HG03565 (cell line): ENCODE results near the gene KIF3A.
"Not testable (repeated sequence)": the region's sequence is repeated elsewhere in the genome, so short reads cannot be mapped to it uniquely, and the experiment has no call there.

ENCODE experiments used
- ATAC-seq: cut with Tn5 transposase; IDR thresholded peaks from one replicate; pipeline ENCODE4 v1.9.1; 2021; ENCODE audit warnings: mild to moderate bottlenecking, moderate library complexity; ENCODE audit not compliant: unreplicated experiment

Gene KIF3A

GRCh38 chr5:132729896-132730295 lies 7.5 kb downstream of the KIF3A start:
- ATAC-seq: no peak

DNA sequence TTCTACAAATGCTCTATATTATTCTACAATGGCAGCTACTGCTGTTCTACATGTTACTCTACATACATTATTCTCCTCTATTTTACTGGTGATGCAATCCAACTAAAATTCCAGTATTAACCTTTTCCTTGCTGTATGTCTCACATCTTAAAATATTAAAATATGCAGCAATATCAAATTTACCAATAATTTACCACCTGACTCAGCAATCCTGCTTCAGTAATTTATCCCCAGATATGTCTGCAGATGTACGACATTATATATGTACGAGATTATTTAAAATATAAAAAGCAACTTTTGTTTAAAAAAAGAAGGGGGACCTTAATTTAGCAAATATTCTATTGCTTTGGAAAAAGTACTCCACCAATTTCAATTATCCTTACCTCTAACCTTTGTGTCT lies 11.6 kb downstream of the KIF3A start:
- no peak for ATAC-seq

DNA sequence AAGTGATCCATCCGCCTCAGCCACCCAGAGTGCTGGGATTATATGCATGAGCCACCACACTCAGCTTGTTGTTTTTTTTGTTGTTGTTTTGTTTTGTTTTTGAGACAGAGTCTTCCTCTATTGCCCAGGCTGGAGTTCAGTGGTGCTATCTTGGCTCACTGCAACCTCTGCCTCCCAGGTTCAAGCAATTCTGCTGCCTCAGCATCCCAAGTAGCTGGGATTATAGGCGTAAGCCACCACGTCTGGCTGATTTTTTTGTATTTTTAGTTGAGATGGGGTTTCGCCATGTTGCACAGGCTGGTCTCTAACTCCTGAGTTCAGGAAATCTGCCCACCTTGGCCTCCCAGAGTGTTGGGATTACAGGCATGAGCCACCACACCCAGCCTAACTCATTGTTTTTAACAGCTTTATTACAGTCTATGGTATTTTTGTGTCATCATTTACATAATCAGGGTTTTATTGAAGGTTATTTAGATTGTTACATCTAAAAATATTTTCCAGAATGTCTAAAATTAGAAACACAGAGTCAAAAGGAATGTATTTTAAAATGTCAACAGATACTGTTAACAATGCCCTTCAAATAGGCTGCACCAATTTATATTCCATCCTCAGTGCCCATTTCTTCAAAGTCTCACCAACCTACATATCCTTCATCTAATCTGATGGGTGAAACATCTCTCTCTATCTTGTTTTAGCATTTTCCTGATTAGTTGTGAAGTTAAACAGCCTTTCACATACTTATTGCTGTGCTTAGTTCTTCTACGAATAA lies 18.6 kb downstream of the KIF3A start:
- ATAC-seq: no peak

GRCh38 chr5:132714456-132715307 lies 22.7 kb downstream of the KIF3A start:
- no peak for ATAC-seq

DNA sequence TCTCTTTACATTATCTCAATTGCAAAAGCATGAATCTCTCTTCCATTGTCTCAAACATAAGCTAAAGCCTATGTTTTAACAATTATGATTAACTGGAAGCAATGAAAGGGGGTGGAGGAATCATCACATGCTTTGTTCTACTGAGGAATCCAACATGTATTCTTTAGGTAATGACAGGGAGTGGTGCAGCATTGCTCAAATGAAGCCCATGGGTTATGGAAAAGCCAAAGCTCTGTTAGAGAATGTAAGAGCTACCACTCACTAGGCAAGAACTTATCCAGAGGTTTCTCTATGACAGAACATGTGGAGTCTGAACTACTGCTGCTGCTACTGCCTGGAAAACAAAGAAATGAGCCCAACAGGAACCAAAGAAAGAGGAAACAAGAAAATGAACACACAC lies 28.7 kb downstream of the KIF3A start:
- no peak for ATAC-seq

DNA sequence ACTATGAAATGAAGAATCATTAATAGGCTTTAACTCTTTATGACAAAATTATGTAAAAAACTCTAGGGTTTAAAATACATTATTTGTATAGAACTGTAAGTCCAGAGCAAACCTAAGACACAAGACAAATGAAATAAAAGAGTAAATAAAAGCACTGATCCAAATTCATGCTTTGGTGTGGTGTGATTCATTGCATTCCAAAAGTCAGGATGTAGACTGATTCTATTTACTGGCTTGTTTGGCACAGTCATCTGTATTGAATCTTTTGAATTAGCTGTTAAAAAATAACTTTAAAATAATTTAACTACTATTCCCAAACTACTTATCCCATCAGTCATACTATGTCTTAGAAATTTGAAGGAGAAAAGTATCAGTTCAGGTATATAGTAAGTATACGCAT lies 32.5 kb downstream of the KIF3A start:
- no peak for ATAC-seq

- ATAC-seq: no peak
Measured at GRCh38 chr5:132695956-132696355, 41.4 kb downstream of the KIF3A start.

DNA sequence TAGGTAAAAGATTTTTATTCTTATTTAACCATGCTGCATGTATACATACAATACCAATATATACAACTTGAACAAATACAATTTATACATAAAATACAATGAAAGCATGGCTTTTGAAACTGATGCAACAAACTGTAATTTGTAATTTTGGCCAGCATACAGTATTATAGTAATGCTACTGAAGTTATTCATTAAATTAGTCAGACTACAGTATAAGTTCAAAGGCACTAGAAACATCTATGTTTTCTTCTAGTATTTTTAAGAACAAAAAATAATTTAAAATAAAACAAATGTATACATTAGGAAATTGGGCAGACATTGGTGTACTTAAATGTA lies 44.7 kb downstream of the KIF3A start:
- ATAC-seq: no peak

DNA sequence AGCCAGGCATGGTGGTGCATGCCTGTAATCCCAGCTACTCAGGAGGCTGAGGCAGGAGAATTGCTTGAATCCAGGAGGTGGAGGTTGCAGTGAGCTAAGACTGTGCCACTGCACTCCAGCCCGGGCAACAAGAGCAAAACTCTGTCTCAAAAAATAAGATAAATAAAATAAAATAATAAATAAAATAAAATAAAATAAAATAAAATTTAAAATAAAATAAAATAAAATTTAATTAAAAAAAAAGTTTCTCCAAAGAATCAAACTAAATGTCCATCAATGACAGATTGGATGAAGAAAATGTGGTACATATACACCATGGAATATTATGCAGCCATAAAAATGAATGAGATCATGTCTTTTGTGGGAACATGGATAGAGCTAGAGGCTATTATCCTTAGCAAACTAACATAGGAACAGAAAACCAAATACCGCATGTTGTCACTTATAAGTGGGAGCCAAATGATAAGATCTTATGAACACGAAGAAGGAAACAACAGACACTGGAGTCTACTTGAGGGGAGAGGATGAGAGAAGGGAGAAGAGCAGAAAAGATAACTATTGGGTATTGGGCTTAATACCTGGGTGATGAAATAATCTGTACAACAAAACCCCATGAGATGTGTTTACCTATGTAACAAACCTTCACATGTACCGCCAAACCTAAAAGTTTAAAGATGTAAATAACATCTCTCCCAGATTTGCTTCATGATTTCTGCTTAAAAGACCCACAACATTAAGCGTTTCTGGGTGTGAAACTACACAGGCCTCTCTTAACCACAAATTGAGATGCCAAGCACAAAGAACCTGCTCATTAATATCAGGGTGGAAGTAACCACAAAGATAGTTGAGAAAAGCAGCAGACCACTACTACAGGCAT lies 45.4 kb downstream of the KIF3A start:
- not testable (repeated sequence) for ATAC-seq

- no peak for ATAC-seq
Measured at GRCh38 chr5:132690156-132690555, 47.2 kb downstream of the KIF3A start.

- no peak for ATAC-seq
Measured at GRCh38 chr5:132689513-132689912, 47.8 kb downstream of the KIF3A start.

- no peak for ATAC-seq
Measured at GRCh38 chr5:132688536-132689339, 48.6 kb downstream of the KIF3A start.

GRCh38 chr5:132687995-132688394 lies 49.4 kb downstream of the KIF3A start:
- no peak for ATAC-seq

DNA sequence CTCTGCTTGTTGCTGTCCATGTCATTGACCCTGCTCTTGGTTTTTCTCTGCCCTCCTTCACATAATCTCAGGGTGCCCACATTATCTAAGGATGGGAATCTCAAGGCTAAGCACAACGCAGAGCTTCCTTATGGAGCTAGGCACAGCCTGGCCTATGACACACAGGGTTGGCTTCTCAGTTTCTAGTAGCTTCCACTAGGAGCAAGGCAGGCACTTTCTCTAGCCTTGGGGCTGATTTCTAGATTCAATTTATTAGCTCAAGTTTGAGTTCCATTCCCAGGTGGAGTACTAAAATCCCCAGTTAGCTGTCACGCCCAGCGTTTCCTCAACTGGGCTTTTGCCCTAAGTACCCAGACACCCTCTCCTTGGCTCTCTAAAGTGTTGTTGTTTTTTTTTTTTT lies 51.2 kb downstream of the KIF3A start:
- no peak for ATAC-seq

- no peak for ATAC-seq
Measured at GRCh38 chr5:132684922-132685720, 52.2 kb downstream of the KIF3A start.

DNA sequence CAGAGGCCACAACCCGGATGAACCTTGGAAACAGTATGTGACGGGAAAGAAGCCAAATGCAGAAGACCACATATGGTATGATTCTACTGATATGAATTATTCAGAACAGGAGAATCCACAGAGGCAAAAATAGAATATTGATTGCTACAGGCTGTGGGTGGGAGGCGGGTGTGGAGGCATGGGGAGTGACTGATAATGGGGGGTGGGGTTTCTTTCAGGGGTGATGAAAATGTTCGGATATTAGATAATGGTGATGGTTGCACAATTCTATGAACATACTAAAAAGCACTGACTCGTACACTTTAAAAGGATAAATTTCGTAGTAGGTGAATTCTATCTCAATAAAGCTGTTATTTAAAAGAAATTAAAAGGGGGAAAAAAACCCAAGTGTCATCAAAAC lies 52.9 kb downstream of the KIF3A start:
- ATAC-seq: no peak

- ATAC-seq: no peak
Measured at GRCh38 chr5:132681983-132682382, 55.4 kb downstream of the KIF3A start.

GRCh38 chr5:132681476-132681831 lies 55.9 kb downstream of the KIF3A start:
- ATAC-seq: no peak

- no peak for ATAC-seq
Measured at GRCh38 chr5:132680780-132681475, 56.4 kb downstream of the KIF3A start.
